HepG2 (cell line): ENCODE data around the gene LINGO1. TPM values are rescaled to one million over a fixed set of nuclear protein-coding genes. Genes with fewer than 3 reads are reported as not detected.

Source experiments
- ATAC-seq: fragments of 200-7000 bp; cut with Tn5 transposase; 3 replicates; pipeline ENCODE4 v1.9.1; 2020; ENCODE audit warnings: mild to moderate bottlenecking, moderate library complexity
- BruUV-seq: library from RNA; stranded (reverse); fragments of 400-500 nt; replicated peaks from 2 replicates; lab custom pipeline; 2021; lab: Mats Ljungman, UMichigan
- CTCF ChIA-PET: fragments of 300-600 bp; formaldehyde crosslinking; extraction: SDS; loops from one replicate; lab custom pipeline; 2021; ENCODE audit warnings: low total read pairs, inconsistent platforms, low intra/inter-chr PET ratio; lab: Yijun Ruan, JAX
- POLR2A ChIA-PET: fragments of 350-600 bp; sonication (Branson Sonifier 250); formaldehyde crosslinking; loops from one replicate; lab custom pipeline; 2020; ENCODE audit warnings: antibody characterized with exemption, inconsistent platforms; lab: Yijun Ruan, JAX
- DNase-seq: peaks from one replicate; pipeline ENCODE4 v3.0.0-alpha.2; 2015; ENCODE audit warnings: low spot score
- FAIRE-seq: peaks from 3 replicates; lab custom pipeline; 2011; peaks lifted over from hg19 to GRCh38; lab: Jason Lieb, UNC
- H2AFZ ChIP-seq: one replicate; pipeline ENCODE4 v1.6.1; 2011; ENCODE audit warnings: low read length, inconsistent platforms
- H3K27ac ChIP-seq: fragments of 300-600 bp; 3 replicates; pipeline ENCODE4 v1.8.0; 2011; ENCODE audit warnings: mixed run types, mild to moderate bottlenecking, mixed read lengths, low read length, inconsistent platforms; ENCODE audit not compliant: insufficient read depth; ENCODE audit errors: extremely low read length
- H3K27me3 ChIP-seq, 2 experiments: fragments of 200-600 bp in 1 of 2; 2 replicates in 1 of 2; 3 replicates in 1 of 2; pipeline versions ENCODE4 v1.6.0 to v1.8.0; 2011; ENCODE audit warnings: low read length in 2 of 2, mild to moderate bottlenecking in 2 of 2, moderate library complexity in 2 of 2, inconsistent platforms in 1 of 2; ENCODE audit not compliant: insufficient read depth in 2 of 2, control insufficient read depth in 1 of 2
- H3K36me3 ChIP-seq, 2 experiments: fragments of 200-600 bp in 1 of 2; replicated peaks in 1 of 2; 2 replicates in 1 of 2; 3 replicates in 1 of 2; pipeline versions ENCODE4 v1.5.1 to v1.8.0; 2011; ENCODE audit warnings: low read length in 2 of 2, inconsistent platforms in 1 of 2; ENCODE audit not compliant: insufficient read depth in 2 of 2, control insufficient read depth in 1 of 2
- H3K4me1 ChIP-seq: 2 replicates; pipeline ENCODE4 v1.5.1; 2012; ENCODE audit warnings: low read length, inconsistent platforms; ENCODE audit not compliant: insufficient read depth
- H3K4me2 ChIP-seq: 2 replicates; pipeline ENCODE4 v1.6.0; 2011; ENCODE audit warnings: low read depth, low read length, inconsistent platforms
- H3K4me3 ChIP-seq, 3 experiments: fragments of 200-600 bp in 1 of 3; sonication (generic), shearing (Covaris generic) in 1 of 3; replicated peaks in 1 of 3; 2 replicates each; pipeline ENCODE4 v1.5.1; 2011 to 2016; ENCODE audit warnings: low read length in 3 of 3, inconsistent platforms in 2 of 3, low read depth in 2 of 3, mild to moderate bottlenecking in 2 of 3, control low read depth in 1 of 3, mixed read lengths in 1 of 3; ENCODE audit not compliant: insufficient read depth in 1 of 3
- H3K79me2 ChIP-seq: one replicate; pipeline ENCODE4 v1.6.1; 2011; ENCODE audit warnings: low read length, inconsistent platforms; ENCODE audit not compliant: insufficient read depth
- H3K9ac ChIP-seq: 2 replicates; pipeline ENCODE4 v1.6.0; 2011; ENCODE audit warnings: mild to moderate bottlenecking, low read depth, low read length, inconsistent platforms; ENCODE audit not compliant: insufficient read depth
- H3K9me3 ChIP-seq: 2 replicates; pipeline ENCODE4 v1.5.1; 2012; ENCODE audit warnings: mild to moderate bottlenecking, low read length
- H4K20me1 ChIP-seq: 2 replicates; pipeline ENCODE4 v1.6.0; 2011; ENCODE audit warnings: inconsistent platforms, mild to moderate bottlenecking, low read length, moderate library complexity; ENCODE audit not compliant: insufficient read depth
- CREM ChIP-seq, 2 experiments: sonication (generic) in 1 of 2; formaldehyde crosslinking in 1 of 2; IDR thresholded peaks; 2 replicates each; pipeline versions ENCODE4 v1.4.0 to v1.6.1; 2016 to 2020; ENCODE audit warnings: antibody characterized with exemption in 1 of 2, mild to moderate bottlenecking in 1 of 2, missing genetic modification reagents in 1 of 2
- DR1 ChIP-seq: sonication (generic); formaldehyde crosslinking; IDR thresholded peaks from 2 replicates; pipeline ENCODE4 v1.8.0; 2021; ENCODE audit warnings: mild to moderate bottlenecking, missing genetic modification reagents, inconsistent platforms
- E2F2 ChIP-seq: sonication (generic); formaldehyde crosslinking; IDR thresholded peaks from 2 replicates; pipeline ENCODE4 v1.4.0; 2020; ENCODE audit warnings: missing genetic modification reagents, borderline replicate concordance
- FOSL2 ChIP-seq: sonication (generic); formaldehyde crosslinking; IDR thresholded peaks from 2 replicates; pipeline ENCODE4 v1.4.0; 2020; ENCODE audit warnings: missing genetic modification reagents
- HNF4G ChIP-seq, 2 experiments: sonication (generic) in 1 of 2; formaldehyde crosslinking in 1 of 2; IDR thresholded peaks; 2 replicates each; pipeline versions ENCODE4 v1.4.0 to v1.6.1; 2011 to 2020; ENCODE audit warnings: borderline replicate concordance in 2 of 2, low read depth in 2 of 2, mild to moderate bottlenecking in 2 of 2, low read length in 1 of 2, missing genetic modification reagents in 1 of 2, moderate library complexity in 1 of 2
- HNRNPUL1 ChIP-seq: fragments of 200-400 bp; formaldehyde crosslinking; IDR thresholded peaks from 2 replicates; pipeline ENCODE4 v1.6.1; 2017; ENCODE audit warnings: low read depth, mild to moderate bottlenecking, low read length, moderate library complexity
- IRF1 ChIP-seq: sonication (generic); formaldehyde crosslinking; IDR thresholded peaks from 2 replicates; pipeline ENCODE4 v1.4.0; 2020; ENCODE audit warnings: low read depth, mild to moderate bottlenecking, missing genetic modification reagents
- KLF11 ChIP-seq: IDR thresholded peaks from 2 replicates; pipeline ENCODE4 v1.6.1; 2016; ENCODE audit warnings: missing compliant biosample characterization
- PHF5A ChIP-seq: IDR thresholded peaks from one replicate; pipeline ENCODE4 v1.6.1; 2018; ENCODE audit warnings: low read depth, missing genetic modification reagents; ENCODE audit not compliant: unreplicated experiment
- SIX4 ChIP-seq: sonication (generic); formaldehyde crosslinking; IDR thresholded peaks from 2 replicates; pipeline ENCODE4 v1.4.0; 2020; ENCODE audit warnings: missing genetic modification reagents
- SRSF1 ChIP-seq: fragments of 200-400 bp; formaldehyde crosslinking; optimal IDR thresholded peaks from 2 replicates; pipeline ENCODE3; 2017; ENCODE audit warnings: mild to moderate bottlenecking, low read depth, low read length, moderate library complexity
- TBX3 ChIP-seq: fragments of 450-650 bp; IDR thresholded peaks from 2 replicates; pipeline ENCODE4 v1.6.1; 2017; ENCODE audit warnings: antibody characterized with exemption, mild to moderate bottlenecking, inconsistent platforms, borderline replicate concordance
- ZNF784 ChIP-seq: sonication (generic); formaldehyde crosslinking; IDR thresholded peaks from 2 replicates; pipeline ENCODE4 v1.5.1; 2020; ENCODE audit warnings: missing genetic modification reagents, mild to moderate bottlenecking, borderline replicate concordance
- ZSCAN21 ChIP-seq: sonication (generic); formaldehyde crosslinking; IDR thresholded peaks from 2 replicates; pipeline ENCODE4 v1.8.0; 2022; ENCODE audit warnings: mild to moderate bottlenecking, missing genetic modification reagents, moderate library complexity, borderline replicate concordance
- WGBS: methylation state at CpG from one replicate; pipeline ENCODE4 v1.1.6; 2017; ENCODE audit warnings: low lambda C conversion rate; 5-methylcytosine and 5-hydroxymethylcytosine counted together
- in situ Hi-C: cut with HindIII; loops from 2 replicates; pipeline ENCODE4 v1.10.0; 2017; ENCODE audit warnings: low pct_unique_long_range_greater_than_20kb; ENCODE audit not compliant: extremely low pct_ligation_motif_present
- intact Hi-C: fragments of 100-400 bp; cut with micrococcal nuclease; formaldehyde crosslinking; loops from one replicate; pipeline ENCODE4 v1.10.0; 2022; ENCODE audit not compliant: unreplicated experiment
- polyA plus RNA-seq, 8 experiments: library from polyadenylated mRNA; depleted of rRNA in 3 of 8; stranded (reverse) in 7 of 8; unstranded in 1 of 8; fragments of >200 nt; fragmentation: Illumina TruSeq in 4 of 8; extraction: Trizol in 4 of 8; gene quantifications; 2 replicates each; pipeline versions ENCODE4 v1.2.1 to v1.2.3, GENCODE V29; 2011 to 2016; ENCODE audit warnings: low read depth in 4 of 8, missing spikeins in 1 of 8, mixed read lengths in 1 of 8; ENCODE audit not compliant: insufficient read depth in 1 of 8
- total RNA-seq, 5 experiments: library from RNA; depleted of rRNA; stranded (reverse); fragments of >200 nt; fragmentation: Illumina TruSeq; extraction: Trizol; gene quantifications; 2 replicates each; pipeline ENCODE4 v1.2.3, GENCODE V29; 2016; ENCODE audit warnings: low read depth in 1 of 5

Gene LINGO1
- total and polyA plus RNA-seq, 2 of the 13 experiments (the other 11 are each of a cell fraction or from before 2014, with no cell fraction given), result 0.07 TPM; not detected in 1

DNA sequence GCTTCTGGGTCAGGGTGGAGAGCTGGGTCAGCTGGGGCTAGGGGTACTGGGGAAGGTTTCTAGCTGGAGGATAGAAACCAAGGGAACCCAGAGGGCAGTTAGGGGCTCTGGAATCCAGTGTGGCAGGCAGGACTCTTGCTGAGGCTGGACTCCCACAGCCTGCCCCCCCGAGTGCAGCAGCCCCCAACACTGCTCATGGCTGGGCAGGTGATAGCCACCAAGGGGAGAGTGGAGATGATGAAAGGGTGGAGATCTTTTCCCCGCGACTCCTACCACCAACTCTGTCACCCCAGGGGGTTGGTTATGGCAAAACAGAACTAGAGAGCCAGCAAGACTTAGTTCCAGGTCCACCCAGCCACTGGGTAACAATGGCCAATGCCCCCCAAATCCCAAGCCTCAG lies 16.9 kb upstream of the LINGO1 start:
- no peaks in the 10 kb centered on the region for H4K20me1 ChIP-seq
- ChIA-PET CTCF (no interaction called here), POLR2A (no interaction called here)
- peaks cover 0 to 3% of the 10 kb centered on the region in 2 experiments; a peak in 3 of 5 replicates for H3K27me3 ChIP-seq
- FAIRE-seq, result no peak
- H3K27ac ChIP-seq, result no peak overlapping the region
- no peak overlapping the region for H3K4me2 ChIP-seq
- no peak overlapping the region for H3K9ac ChIP-seq
- ATAC-seq, result no peak
- no peaks in the 10 kb centered on the region for H3K36me3 ChIP-seq
- peaks cover 6% of the 10 kb centered on the region; the same call in 1 of the 2 replicates for H3K9me3 ChIP-seq
- DNase-seq, result no peak
- peaks cover 20% of the 10 kb centered on the region for H3K4me1 ChIP-seq
- TF ChIP-seq SRSF1, result no peak
- H3K79me2 ChIP-seq, result no peaks in the 10 kb centered on the region
- in situ Hi-C loops (loop anchor here (25.0 kb wide), 1 partner anchor 163 kb away; no protein-coding TSS in a partner anchor), intact Hi-C loops (no loop called here)
- 67% methylated on average over 3 of the region's 3 CpGs for WGBS
- no peak overlapping the region for H3K4me3 ChIP-seq
- no TSS peak for BruUV-seq
- no peak overlapping the region for H2AFZ ChIP-seq

DNA sequence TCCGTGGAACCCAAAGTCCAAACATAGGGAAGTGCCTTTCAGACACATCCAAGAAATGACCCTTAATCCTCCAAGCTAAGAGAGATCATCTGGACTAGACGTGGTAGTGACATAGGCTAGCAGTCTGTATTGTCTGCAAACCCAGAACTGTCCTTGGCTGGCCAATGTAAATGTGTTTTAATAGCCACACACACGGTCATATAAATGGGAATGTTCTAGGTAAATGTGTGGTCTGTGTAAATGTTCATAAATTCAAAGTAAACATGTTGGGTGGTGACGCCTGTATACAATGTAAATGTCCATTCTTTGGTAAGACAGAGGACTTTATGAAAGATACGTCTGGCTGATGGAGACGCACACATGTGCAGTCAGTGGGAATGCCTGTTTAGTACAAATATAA lies 16.3 kb upstream of the LINGO1 start:
- Histone ChIP-seq H3K36me3 (no peaks in the 10 kb centered on the region), H3K27ac (no peak overlapping the region), H3K4me3 (no peak overlapping the region), H3K9ac (no peak overlapping the region), H4K20me1 (no peaks in the 10 kb centered on the region), H3K79me2 (no peaks in the 10 kb centered on the region), H3K9me3 (peaks cover 3% of the 10 kb centered on the region; the same call in 1 of the 2 replicates), H3K4me1 (peaks cover 26% of the 10 kb centered on the region), H3K4me2 (no peak overlapping the region), H3K27me3 (no peaks in the 10 kb centered on the region; a peak in 2 of 5 replicates), H2AFZ (no peak overlapping the region)
- ChIA-PET CTCF (no interaction called here), POLR2A (no interaction called here)
- 18% methylated on average over 6 of the region's 6 CpGs for WGBS
- ATAC-seq, result no peak
- FAIRE-seq, result no peak
- BruUV-seq, result no TSS peak
- intact Hi-C loops (no loop called here), in situ Hi-C loops (loop anchor here (25.0 kb wide), 1 partner anchor 163 kb away; no protein-coding TSS in a partner anchor)
- DNase-seq, result no peak
- TF ChIP-seq IRF1 (CRISPR knock-in tag), result no peak
- no peak for TF ChIP-seq SIX4
- TF ChIP-seq HNRNPUL1, result no peak
- TF ChIP-seq PHF5A (CRISPR knock-in tag), result no peak
- TF ChIP-seq HNF4G (IDR thresholded peaks at IDR 0.05; ENCODE audit: borderline replicate concordance, low read depth, low read length), result no peak
- no peak for TF ChIP-seq HNF4G (CRISPR knock-in tag; IDR thresholded peaks at IDR 0.05; ENCODE audit: borderline replicate concordance, low read depth)
- no peak for TF ChIP-seq ZNF784 (CRISPR knock-in tag)
- no peak for TF ChIP-seq TBX3
- TF ChIP-seq E2F2 (CRISPR knock-in tag), result no peak
- TF ChIP-seq FOSL2, result no peak
- no peak for TF ChIP-seq DR1 (CRISPR knock-in tag)
- TF ChIP-seq ZSCAN21, result no peak
- TF ChIP-seq CREM (IDR thresholded peaks at IDR 0.05), result no peak
- no peak for TF ChIP-seq CREM (CRISPR knock-in tag; IDR thresholded peaks at IDR 0.05)
- no peak for TF ChIP-seq KLF11 (CRISPR knock-in tag)
